ENCODE measurements around the gene TMEM165. TPM values are rescaled to one million over a fixed set of nuclear protein-coding genes. Genes with fewer than 3 reads are reported as not detected.

TMEM165 gene, protein sequence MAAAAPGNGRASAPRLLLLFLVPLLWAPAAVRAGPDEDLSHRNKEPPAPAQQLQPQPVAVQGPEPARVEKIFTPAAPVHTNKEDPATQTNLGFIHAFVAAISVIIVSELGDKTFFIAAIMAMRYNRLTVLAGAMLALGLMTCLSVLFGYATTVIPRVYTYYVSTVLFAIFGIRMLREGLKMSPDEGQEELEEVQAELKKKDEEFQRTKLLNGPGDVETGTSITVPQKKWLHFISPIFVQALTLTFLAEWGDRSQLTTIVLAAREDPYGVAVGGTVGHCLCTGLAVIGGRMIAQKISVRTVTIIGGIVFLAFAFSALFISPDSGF
- 49.3 to 64.2 TPM (median 54.5 TPM) in 5 replicates for total RNA-seq (2022; extraction: Qiagen RNA extraction)

DNA sequence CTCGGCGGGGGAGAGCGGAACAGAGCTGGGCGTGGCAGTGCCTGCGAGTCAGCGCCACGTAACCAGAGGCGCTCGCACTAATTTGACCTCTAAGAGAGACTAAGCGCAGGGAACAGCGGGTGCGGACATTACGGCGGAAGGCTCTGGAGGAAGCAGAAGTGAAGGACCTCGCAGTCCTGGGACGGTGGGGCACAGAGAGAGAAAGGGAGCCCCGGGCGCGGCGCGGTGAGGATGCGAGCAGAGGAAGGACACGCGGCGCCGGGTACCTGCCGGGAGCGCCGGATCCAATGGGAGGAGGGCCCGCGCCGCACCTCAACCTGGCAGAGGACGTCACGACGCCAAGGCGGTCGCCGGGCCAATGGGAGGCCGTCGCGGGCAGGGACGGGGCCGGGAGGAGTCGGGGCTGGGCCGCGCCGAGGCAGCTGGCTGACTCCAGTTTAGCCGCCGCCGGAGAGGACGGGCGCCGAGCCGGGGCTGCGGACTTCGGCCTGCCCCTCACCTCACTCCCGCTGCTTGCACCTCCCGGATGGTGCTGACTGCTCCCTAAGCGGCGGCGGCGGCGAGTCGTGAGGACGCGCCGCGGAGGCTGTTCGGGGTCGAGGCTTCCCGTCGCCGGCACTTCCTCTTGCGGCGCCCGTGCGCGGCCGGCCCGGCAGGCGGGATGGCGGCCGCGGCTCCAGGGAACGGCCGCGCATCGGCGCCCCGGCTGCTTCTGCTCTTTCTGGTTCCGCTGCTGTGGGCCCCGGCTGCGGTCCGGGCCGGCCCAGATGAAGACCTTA, at the start of gene TMEM165:
Gene TMEM165, plus strand, starts transcription at position 429 of the 779 bp plus-strand sequence. Its CDS starts 233 bp downstream, at position 662.

DNA sequence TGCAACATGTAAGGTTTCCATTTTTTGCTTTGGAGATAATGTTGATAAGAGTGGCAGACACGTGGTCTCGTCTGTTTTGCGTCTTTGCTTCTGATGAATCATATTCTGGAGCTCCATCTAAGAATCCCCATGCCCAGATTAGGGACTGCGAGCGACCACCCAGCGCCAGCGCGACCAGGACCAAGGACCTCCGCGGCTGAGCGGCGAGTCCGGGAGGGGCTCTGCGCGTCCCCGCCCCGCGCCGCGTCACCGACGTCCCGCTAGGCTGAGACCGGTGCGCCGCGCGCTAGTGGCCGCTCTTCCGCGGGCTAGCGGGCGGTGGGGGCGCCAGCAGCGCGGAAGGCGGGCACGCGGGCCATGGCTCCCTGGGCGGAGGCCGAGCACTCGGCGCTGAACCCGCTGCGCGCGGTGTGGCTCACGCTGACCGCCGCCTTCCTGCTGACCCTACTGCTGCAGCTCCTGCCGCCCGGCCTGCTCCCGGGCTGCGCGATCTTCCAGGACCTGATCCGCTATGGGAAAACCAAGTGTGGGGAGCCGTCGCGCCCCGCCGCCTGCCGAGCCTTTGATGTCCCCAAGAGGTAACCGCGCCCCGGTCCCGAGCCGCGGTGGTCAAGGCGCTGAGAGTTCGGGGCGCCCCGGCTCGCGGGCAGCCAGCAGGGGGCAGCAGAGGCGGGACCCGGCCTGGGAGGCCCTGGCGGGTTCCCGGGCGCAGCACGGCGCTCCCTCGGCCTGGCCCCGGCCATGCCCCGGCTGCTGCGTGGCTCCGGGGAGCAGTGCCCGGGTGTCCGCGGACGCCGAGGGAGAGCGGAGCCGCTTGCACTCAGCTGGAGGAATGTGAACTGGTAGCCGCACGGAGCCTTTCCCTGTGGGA, 49.5 kb upstream of the TMEM165 start, which contains the start of gene SRD5A3:
Gene SRD5A3, plus strand, starts transcription at position 263 of the 871 bp plus-strand sequence. Its CDS starts 95 bp downstream, at position 358.

Other genes with a start within 250 kb of the TMEM165 start
- 5.3 to 11.7 TPM (median 10.9 TPM) in 5 replicates for gene SRD5A3, start 49.7 kb upstream of the TMEM165 start, total RNA-seq (2022; extraction: Qiagen RNA extraction)
- 3.7 to 5.6 TPM (median 4.8 TPM) in 5 replicates for gene CLOCK, start 151.0 kb downstream of the TMEM165 start, total RNA-seq (2022; extraction: Qiagen RNA extraction)
- gene PDCL2, start 196.3 kb downstream of the TMEM165 start, total RNA-seq (2022; extraction: Qiagen RNA extraction): not detected in 5 replicates
- 0.39 to 0.65 TPM (median 0.51 TPM) in 5 replicates for gene NMU, start 240.3 kb downstream of the TMEM165 start, total RNA-seq (2022; extraction: Qiagen RNA extraction)